GM12865 (cell line): Measurements from ENCODE around the gene CACNB4.

Experiments
- DNase-seq: peaks from one replicate; pipeline ENCODE4 v3.0.0; 2010; ENCODE audit warnings: low read depth
- H3K4me3 ChIP-seq: 2 replicates; pipeline ENCODE4 v1.5.1; 2011; ENCODE audit warnings: mild to moderate bottlenecking, low read depth, low read length, control low read depth
- CTCF ChIP-seq: IDR thresholded peaks from 2 replicates; pipeline ENCODE4 v1.5.1; 2011; ENCODE audit warnings: low read length, control low read depth, low read depth, inconsistent platforms; ENCODE audit not compliant: insufficient read depth; ENCODE audit errors: missing control alignments

Gene CACNB4

GRCh38 chr2:152098496-152099366 lies at the start of gene CACNB4:
Gene CACNB4 (minus strand): TSS chr2:152099044.
- peak within 1 kb of the TSS; percentile 78 for H3K4me3 ChIP-seq
- DNase-seq = peak; percentile 35
- no peak for TF ChIP-seq CTCF

GRCh38 chr2:152134488-152135280 lies 35.8 kb upstream of the CACNB4 start:
- TF ChIP-seq CTCF = no peak
- DNase-seq = peak; percentile 36
- H3K4me3 ChIP-seq = no peak overlapping the region

- no peak for DNase-seq
- TF ChIP-seq CTCF = no peak
- H3K4me3 ChIP-seq = no peak overlapping the region
Measured at GRCh38 chr2:152132306-152132705, 33.5 kb upstream of the CACNB4 start.

GRCh38 chr2:152127628-152128027 lies 28.8 kb upstream of the CACNB4 start:
- no peak overlapping the region for H3K4me3 ChIP-seq
- DNase-seq = no peak
- TF ChIP-seq CTCF = no peak

- H3K4me3 ChIP-seq = no peak overlapping the region
- no peak for TF ChIP-seq CTCF
- peak; percentile 4 for DNase-seq
Measured at GRCh38 chr2:152126664-152127063, 27.8 kb upstream of the CACNB4 start.

- no peak overlapping the region for H3K4me3 ChIP-seq
- DNase-seq = no peak
- TF ChIP-seq CTCF = no peak
Measured at GRCh38 chr2:152122161-152122560, 23.3 kb upstream of the CACNB4 start.
